Neuronal stem cell (in vitro differentiated cells): ENCODE results near the gene FXYD7.
A peak's percentile ranks its signal among the peaks of the same experiment; 100 is the strongest.
"Not testable (repeated sequence)": the region's sequence is repeated elsewhere in the genome, so short reads cannot be mapped to it uniquely, and the experiment has no call there.

Experiments
- DNase-seq: peaks from one replicate; pipeline ENCODE4 v3.0.0-alpha.2; 2013; ENCODE audit warnings: low spot score
- H2AFZ ChIP-seq: one replicate; pipeline ENCODE4 v1.6.1; 2013; ENCODE audit warnings: mild to moderate bottlenecking, low read length, inconsistent platforms
- H2AK5ac ChIP-seq: 2 replicates; pipeline ENCODE4 v1.6.1; 2013; ENCODE audit warnings: low read depth, mild to moderate bottlenecking, inconsistent platforms, low read length, moderate library complexity, mixed read lengths
- H2BK120ac ChIP-seq: 2 replicates; pipeline ENCODE4 v1.6.1; 2013; ENCODE audit warnings: low read depth, mild to moderate bottlenecking, inconsistent platforms, low read length, moderate library complexity, mixed read lengths
- H2BK12ac ChIP-seq: one replicate; pipeline ENCODE4 v1.6.1; 2013; ENCODE audit warnings: low read length, inconsistent platforms
- H2BK15ac ChIP-seq: 2 replicates; pipeline ENCODE4 v1.6.1; 2013; ENCODE audit warnings: mild to moderate bottlenecking, low read length, inconsistent platforms, mixed read lengths
- H2BK5ac ChIP-seq: one replicate; pipeline ENCODE4 v1.6.1; 2013; ENCODE audit warnings: inconsistent platforms, mild to moderate bottlenecking, low read length, moderate library complexity
- H3K14ac ChIP-seq: one replicate; pipeline ENCODE4 v1.6.1; 2013; ENCODE audit warnings: low read length, inconsistent platforms
- H3K18ac ChIP-seq: 2 replicates; pipeline ENCODE4 v1.6.1; 2013; ENCODE audit warnings: low read length, inconsistent platforms
- H3K23ac ChIP-seq: 2 replicates; pipeline ENCODE4 v1.6.1; 2013; ENCODE audit warnings: low read depth, mild to moderate bottlenecking, mixed read lengths, low read length, inconsistent platforms; ENCODE audit not compliant: poor library complexity
- H3K27ac ChIP-seq: replicated peaks from 3 replicates; pipeline ENCODE4 v1.5.1; 2013; ENCODE audit warnings: low read length, inconsistent platforms
- H3K27me3 ChIP-seq, 3 experiments: 2 replicates each; pipeline ENCODE4 v1.6.1; 2013; ENCODE audit warnings: low read length in 3 of 3, mild to moderate bottlenecking in 2 of 3, inconsistent platforms in 1 of 3, low read depth in 1 of 3, mixed read lengths in 1 of 3, moderate library complexity in 1 of 3; ENCODE audit not compliant: control insufficient read depth in 3 of 3, insufficient read depth in 3 of 3
- H3K36me3 ChIP-seq, 2 donors: replicated peaks in 1 of 2; 2 replicates each; pipeline ENCODE4 v1.6.1; 2013; ENCODE audit warnings: low read length in 2 of 2; ENCODE audit not compliant: control insufficient read depth in 2 of 2, insufficient read depth in 2 of 2
- H3K4ac ChIP-seq: 2 replicates; pipeline ENCODE4 v1.6.1; 2013; ENCODE audit warnings: inconsistent platforms, mild to moderate bottlenecking, low read length, moderate library complexity
- H3K4me1 ChIP-seq, 2 donors: 1 replicate in 1 of 2; 2 replicates in 1 of 2; pipeline ENCODE4 v1.6.1; 2013; ENCODE audit warnings: low read length in 2 of 2, low read depth in 1 of 2; ENCODE audit not compliant: control insufficient read depth in 2 of 2, insufficient read depth in 1 of 2
- H3K4me2 ChIP-seq: one replicate; pipeline ENCODE4 v1.6.1; 2013; ENCODE audit warnings: mild to moderate bottlenecking, low read length, inconsistent platforms; ENCODE audit not compliant: insufficient read depth, poor library complexity, severe bottlenecking
- H3K4me3 ChIP-seq, 2 donors: 2 replicates each; pipeline ENCODE4 v1.5.1; 2013; ENCODE audit warnings: low read length in 2 of 2, mild to moderate bottlenecking in 2 of 2, inconsistent platforms in 1 of 2, moderate library complexity in 1 of 2
- H3K79me1 ChIP-seq: one replicate; pipeline ENCODE4 v1.6.1; 2013; ENCODE audit warnings: low read depth, mild to moderate bottlenecking, inconsistent platforms, low read length, moderate library complexity
- H3K9ac ChIP-seq: one replicate; pipeline ENCODE4 v1.6.1; 2013; ENCODE audit warnings: mild to moderate bottlenecking, low read depth, low read length, inconsistent platforms; ENCODE audit not compliant: poor library complexity
- H3K9me3 ChIP-seq, 2 donors: replicated peaks in 1 of 2; 2 replicates each; pipeline versions ENCODE3 to v1.6.1; 2013; ENCODE audit warnings: low read length in 2 of 2, mild to moderate bottlenecking in 2 of 2, inconsistent platforms in 1 of 2, low read depth in 1 of 2, mixed read lengths in 1 of 2, moderate library complexity in 1 of 2; ENCODE audit not compliant: control insufficient read depth in 2 of 2, insufficient read depth in 1 of 2
- H4K8ac ChIP-seq: one replicate; pipeline ENCODE4 v1.6.1; 2013; ENCODE audit warnings: low read depth, mild to moderate bottlenecking, inconsistent platforms, low read length, moderate library complexity
- H4K91ac ChIP-seq: one replicate; pipeline ENCODE4 v1.6.1; 2013; ENCODE audit warnings: low read length, low read depth, mild to moderate bottlenecking, inconsistent platforms; ENCODE audit not compliant: poor library complexity
- WGBS, 2 donors: extraction: QIAGEN DNeasy Blood & Tissue Kit; methylation state at CpG; one replicate each; pipeline ENCODE4 v1.1.7; 2013; ENCODE audit warnings: missing lambda C conversion rate in 2 of 2, mixed read lengths in 1 of 2; ENCODE audit not compliant: insufficient read length in 2 of 2, insufficient replicate concordance in 1 of 2; ENCODE audit errors: extremely low coverage in 2 of 2; 5-methylcytosine and 5-hydroxymethylcytosine counted together

Gene FXYD7

DNA sequence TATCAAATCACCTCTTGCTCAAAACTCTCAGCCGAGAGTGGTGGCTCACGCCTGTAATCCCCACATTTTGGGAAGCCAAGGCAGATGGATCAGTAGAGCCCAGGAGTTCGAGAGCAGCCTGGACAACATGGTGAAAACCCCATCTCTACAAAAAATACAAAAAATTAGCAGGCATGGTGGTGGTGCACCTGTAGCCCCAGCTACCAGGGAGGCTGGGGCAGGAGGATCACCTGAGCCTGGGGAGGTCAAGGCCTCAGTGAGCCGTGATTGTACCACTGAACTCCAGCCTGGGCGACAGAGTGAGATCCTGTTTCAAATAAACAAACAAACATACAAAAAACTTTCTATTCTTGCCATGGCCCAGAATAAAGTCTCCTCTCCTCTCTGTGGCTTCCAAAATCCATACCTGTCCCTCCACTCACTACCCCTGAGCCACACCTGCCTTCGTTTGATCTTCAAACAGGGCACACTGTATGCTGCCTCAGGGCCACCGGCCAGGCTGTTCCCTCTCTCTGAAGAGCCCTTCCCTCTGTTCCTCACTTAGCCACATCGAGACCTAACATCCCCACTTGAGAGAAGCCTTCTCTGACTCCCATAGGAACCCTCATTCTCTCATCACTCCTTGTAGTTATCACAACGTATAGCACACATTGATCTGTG, 14.5 kb upstream of the FXYD7 start:
- Histone ChIP-seq H3K14ac (no peak overlapping the region), H2AFZ (no peak overlapping the region), H3K36me3 (peaks cover 0 to 2% of the 10 kb centered on the region in 2 donors), H2AK5ac (no peak overlapping the region), H3K9me3 (peaks cover 0 to 2% of the 10 kb centered on the region in 2 donors), H3K4me1 (peaks cover 0 to 5% of the 10 kb centered on the region in 2 donors), H3K18ac (no peak overlapping the region), H2BK120ac (no peak overlapping the region), H2BK12ac (no peak overlapping the region), H3K23ac (no peak overlapping the region), H3K9ac (no peak overlapping the region), H3K4me2 (no peak overlapping the region), H3K4me3 (no peak overlapping the region), H3K4ac (no peak overlapping the region), H2BK15ac (no peak overlapping the region), H4K91ac (no peak overlapping the region), H3K27me3 (peaks cover 0 to 20% (median 0%) of the 10 kb centered on the region in 3 experiments), H4K8ac (no peak overlapping the region), H2BK5ac (no peak overlapping the region), H3K27ac (no peak overlapping the region), H3K79me1 (no peaks in the 10 kb centered on the region)
- no CpG with 5 or more reads among the region's 9 CpGs for WGBS, 2 donors
- no peak for DNase-seq

- H3K27ac ChIP-seq, H2BK15ac ChIP-seq, H2BK5ac ChIP-seq, H3K4ac ChIP-seq, H3K4me2 ChIP-seq, H3K9me3 ChIP-seq, H4K91ac ChIP-seq, H2BK12ac ChIP-seq, H3K36me3 ChIP-seq, H3K4me1 ChIP-seq, H3K18ac ChIP-seq, H3K79me1 ChIP-seq, H4K8ac ChIP-seq, H2BK120ac ChIP-seq, DNase-seq, H2AFZ ChIP-seq, H3K4me3 ChIP-seq, H3K23ac ChIP-seq, H3K9ac ChIP-seq, H3K14ac ChIP-seq, H2AK5ac ChIP-seq: not testable (repeated sequence)
- no CpG with 5 or more reads among the region's 14 CpGs for WGBS, 2 donors
- peaks cover 0 to 20% (median 0%) of the 10 kb centered on the region in 3 experiments for H3K27me3 ChIP-seq
These were observed 13.3 kb upstream of the FXYD7 start for GRCh38 chr19:35129724-35130274.

DNA sequence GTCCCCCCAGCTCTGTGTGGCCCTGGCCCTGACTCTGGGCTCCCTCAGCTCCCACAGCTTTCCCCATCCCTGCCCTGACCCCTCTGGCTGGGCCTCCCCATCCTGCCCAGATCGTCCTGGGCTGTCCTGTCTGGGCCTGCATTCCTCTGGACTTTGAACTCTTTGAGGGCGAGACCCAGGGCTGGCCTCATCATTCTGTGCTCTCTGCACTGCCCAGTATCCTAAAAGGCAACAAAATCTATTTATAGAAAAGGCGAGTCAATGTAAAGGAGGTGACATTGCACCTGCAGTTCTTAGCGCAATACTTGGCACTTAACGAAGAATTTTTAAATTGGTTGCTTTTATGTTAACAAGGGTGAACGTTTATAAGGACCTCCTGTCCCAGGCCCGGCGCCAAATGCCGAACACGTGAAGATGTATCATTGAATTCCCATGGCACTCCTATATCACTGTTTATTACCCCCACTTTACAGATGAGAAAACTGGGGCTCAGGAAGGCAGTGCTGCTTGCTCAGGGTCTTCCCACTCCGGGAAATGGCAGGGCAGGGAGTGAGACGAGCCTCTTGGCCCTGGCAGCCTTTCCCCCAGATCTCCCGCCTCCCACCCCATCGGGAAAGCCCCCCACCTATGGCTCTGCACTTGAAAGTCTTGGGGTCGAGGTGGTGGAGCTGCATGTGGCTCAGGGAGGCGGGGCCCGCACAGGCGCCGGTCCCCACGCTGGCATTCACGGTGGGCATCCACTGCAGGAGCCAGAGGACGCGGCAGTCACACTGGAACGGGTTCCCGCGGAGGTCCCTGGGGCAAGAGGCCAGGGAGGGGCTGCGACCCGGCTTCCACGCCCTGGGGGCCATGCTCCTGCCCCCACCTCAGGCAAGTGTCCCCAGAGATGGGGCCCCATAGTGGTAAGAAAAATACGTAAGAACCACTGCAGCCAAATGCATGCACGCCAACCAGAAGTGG, 12.0 kb upstream of the FXYD7 start:
- H3K79me1 ChIP-seq, result no peaks in the 10 kb centered on the region
- no peak overlapping the region for H3K27ac ChIP-seq
- peaks cover 2 to 6% of the 10 kb centered on the region in 2 donors for H3K4me1 ChIP-seq
- H3K27me3 ChIP-seq, result peaks cover 0 to 20% (median 0%) of the 10 kb centered on the region in 3 experiments
- H3K14ac ChIP-seq, result no peak overlapping the region
- no peak overlapping the region for H2AFZ ChIP-seq
- no peak overlapping the region for H2BK120ac ChIP-seq
- H3K18ac ChIP-seq, result no peak overlapping the region
- no peak overlapping the region for H2BK12ac ChIP-seq
- no peak overlapping the region for H4K91ac ChIP-seq
- DNase-seq, result no peak
- no CpG with 5 or more reads among the region's 31 CpGs for WGBS, 2 donors
- H2AK5ac ChIP-seq, result peak overlapping the region; percentile 24
- H3K4ac ChIP-seq, result no peak overlapping the region
- peaks cover 0 to 2% of the 10 kb centered on the region in 2 donors for H3K9me3 ChIP-seq
- H2BK5ac ChIP-seq, result no peak overlapping the region
- H4K8ac ChIP-seq, result peak overlapping the region; percentile 7
- peaks cover 0 to 2% of the 10 kb centered on the region in 2 donors for H3K36me3 ChIP-seq
- H2BK15ac ChIP-seq, result peak overlapping the region; percentile 15
- no peak overlapping the region for H3K23ac ChIP-seq
- H3K4me3 ChIP-seq, result no peak overlapping the region
- no peak overlapping the region for H3K9ac ChIP-seq
- no peak overlapping the region for H3K4me2 ChIP-seq

- H3K27me3 ChIP-seq, result peaks cover 0 to 16% (median 0%) of the 10 kb centered on the region in 3 experiments
- no peak overlapping the region for H3K23ac ChIP-seq
- H4K91ac ChIP-seq, result no peak overlapping the region
- H3K27ac ChIP-seq, result no peak overlapping the region
- no peak overlapping the region for H3K9ac ChIP-seq
- H3K4me3 ChIP-seq, result no peak overlapping the region
- no peak overlapping the region for H4K8ac ChIP-seq
- no peak overlapping the region for H3K4me2 ChIP-seq
- no peak overlapping the region for H2BK120ac ChIP-seq
- H3K9me3 ChIP-seq, result peaks cover 0 to 2% of the 10 kb centered on the region in 2 donors
- no peak overlapping the region for H2AK5ac ChIP-seq
- H3K4me1 ChIP-seq, result peaks cover 2 to 4% of the 10 kb centered on the region in 2 donors
- H3K79me1 ChIP-seq, result no peaks in the 10 kb centered on the region
- H3K14ac ChIP-seq, result no peak overlapping the region
- no peak for DNase-seq
- no peak overlapping the region for H3K18ac ChIP-seq
- peak overlapping the region; percentile 15 for H2BK15ac ChIP-seq
- H2BK5ac ChIP-seq, result no peak overlapping the region
- no peak overlapping the region for H3K4ac ChIP-seq
- peaks cover 0 to 2% of the 10 kb centered on the region in 2 donors for H3K36me3 ChIP-seq
- no peak overlapping the region for H2BK12ac ChIP-seq
- no peak overlapping the region for H2AFZ ChIP-seq
These were observed 10.8 kb upstream of the FXYD7 start for GRCh38 chr19:35132254-35132653.
